ENCODE measurements around the gene ALKBH5. TPM values are rescaled to one million over a fixed set of nuclear protein-coding genes. Genes with fewer than 3 reads are reported as not detected.

Gene ALKBH5
- total and polyA plus RNA-seq, 9 of the 15 experiments (the other 6 are each of a cell fraction or from before 2014, with no cell fraction given) = 11.4 to 70.0 (median 47.4) TPM

DNA sequence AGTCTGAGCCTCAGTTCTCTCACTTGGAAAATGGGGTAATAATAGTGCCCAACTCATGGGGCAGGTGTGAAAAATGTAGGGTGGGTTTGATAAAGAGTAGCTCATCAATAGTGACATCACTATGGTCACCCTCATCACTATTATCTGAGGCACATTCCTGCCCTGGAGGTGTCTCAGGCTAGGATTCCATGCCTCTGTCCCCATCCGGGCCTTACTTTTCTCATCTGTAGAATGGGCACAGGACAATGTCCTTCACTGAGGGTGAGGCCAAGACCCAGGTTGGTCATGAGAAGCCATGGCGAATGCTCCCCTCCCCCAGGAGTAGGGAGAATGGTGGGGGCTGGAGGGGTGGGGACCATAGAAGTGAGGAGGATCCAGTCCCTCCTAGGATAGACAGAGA is 44.5 kb upstream of the ALKBH5 start:
- H3K4me2 ChIP-seq (ENCODE audit: insufficient read depth, low read length) = no peak overlapping the region
- H3K9me1 ChIP-seq (ENCODE audit: control insufficient read depth, insufficient read depth, low read length) = no peaks in the 10 kb centered on the region
- no peak overlapping the region for H3K27ac ChIP-seq (ENCODE audit: extremely low read depth, low read depth, low read length)
- peaks cover 0 to 20% of the 10 kb centered on the region in 2 experiments; a peak in 3 of 5 replicates for H3K4me1 ChIP-seq (replicated peaks in 1 of 2; ENCODE audit: control insufficient read depth in 2 of 2, insufficient read depth in 2 of 2, low read length in 2 of 2)
- H3K36me3 ChIP-seq (ENCODE audit: control insufficient read depth, insufficient read depth, low read length) = no peaks in the 10 kb centered on the region
- in situ Hi-C loops (cut with MboI) (no loop called here), intact Hi-C loops (cut with micrococcal nuclease) (no loop called here)
- H3K4me3 ChIP-seq = no peak overlapping the region
- ChIA-PET CTCF (ENCODE audit: low intra/inter-chr PET ratio) (no interaction called here), POLR2A (no interaction called here)
- no peaks in the 10 kb centered on the region for H3K27me3 ChIP-seq (ENCODE audit: control insufficient read depth in 2 of 2, insufficient read depth in 2 of 2, low read length in 2 of 2)
- no TSS peak for BruUV-seq (replicated peaks)
- H2AFZ ChIP-seq (ENCODE audit: low read depth, low read length) = no peak overlapping the region
- no peaks in the 10 kb centered on the region for H3K79me2 ChIP-seq (ENCODE audit: control insufficient read depth, insufficient read depth, low read length)
- FAIRE-seq (no peak), DNase-seq (ENCODE audit: extremely low read depth in 1 of 4, low spot score in 3 of 4) (no peak), ATAC-seq (no peak)
- TF ChIP-seq ZNF212 (CRISPR knock-in tag; IDR thresholded peaks at IDR 0.05) (no peak), GMEB1 (CRISPR knock-in tag; IDR thresholded peaks at IDR 0.05) (no peak), PPARD (CRISPR knock-in tag; IDR thresholded peaks at IDR 0.05) (no peak), ELF1 (tag; IDR thresholded peaks at IDR 0.05) (no peak), NRF1 (conservative IDR thresholded peaks at IDR 0.05 in 1 of 2, IDR thresholded peaks at IDR 0.05 in 1 of 2) (no peak), KDM1A (IDR thresholded peaks at IDR 0.05) (0 out of 4 replicates have a peak, but pooled peaks have one; percentile 11), RBM25 (IDR thresholded peaks at IDR 0.05; ENCODE audit: low read depth, low read length, severe bottlenecking) (peak; percentile 52), SRSF3 (IDR thresholded peaks at IDR 0.05; ENCODE audit: insufficient read depth, low read length) (no peak), BCOR (IDR thresholded peaks at IDR 0.05) (peak; percentile 72), ERF (CRISPR knock-in tag; IDR thresholded peaks at IDR 0.05) (no peak), ADNP (tag; IDR thresholded peaks at IDR 0.05) (0 out of 2 replicates have a peak, but pooled peaks have one; percentile 36), PHF8 (IDR thresholded peaks at IDR 0.05; ENCODE audit: borderline replicate concordance, low read length) (no peak)
- TF ChIP-seq, protein P1, sequence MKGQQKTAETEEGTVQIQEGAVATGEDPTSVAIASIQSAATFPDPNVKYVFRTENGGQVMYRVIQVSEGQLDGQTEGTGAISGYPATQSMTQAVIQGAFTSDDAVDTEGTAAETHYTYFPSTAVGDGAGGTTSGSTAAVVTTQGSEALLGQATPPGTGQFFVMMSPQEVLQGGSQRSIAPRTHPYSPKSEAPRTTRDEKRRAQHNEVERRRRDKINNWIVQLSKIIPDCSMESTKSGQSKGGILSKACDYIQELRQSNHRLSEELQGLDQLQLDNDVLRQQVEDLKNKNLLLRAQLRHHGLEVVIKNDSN (CRISPR knock-in tag; IDR thresholded peaks at IDR 0.05) = no peak
- H3K9me3 ChIP-seq (replicated peaks; ENCODE audit: control insufficient read depth, insufficient read depth, low read depth, low read length) = no peaks in the 10 kb centered on the region
- H4K20me1 ChIP-seq (replicated peaks; ENCODE audit: control insufficient read depth, insufficient read depth, low read length) = peaks cover 4% of the 10 kb centered on the region; the same call in 1 of the 2 replicates
- no peak overlapping the region for H3K9ac ChIP-seq (ENCODE audit: insufficient read depth in 1 of 2, low read depth in 2 of 2, low read length in 2 of 2)
- WGBS (ENCODE audit: insufficient coverage, low coverage, missing lambda C conversion rate) = 33% methylated on average over 2 of the region's 2 CpGs
